Putamen (tissue), 1 donor: ENCODE results near the gene RET.
"Not testable (repeated sequence)": the region's sequence is repeated elsewhere in the genome, so short reads cannot be mapped to it uniquely, and the experiment has no call there.

ENCODE experiments used
- DNase-seq: peaks from one replicate; pipeline ENCODE4 v3.0.0-alpha.2; 2016; ENCODE audit warnings: low spot score

Gene RET

DNA sequence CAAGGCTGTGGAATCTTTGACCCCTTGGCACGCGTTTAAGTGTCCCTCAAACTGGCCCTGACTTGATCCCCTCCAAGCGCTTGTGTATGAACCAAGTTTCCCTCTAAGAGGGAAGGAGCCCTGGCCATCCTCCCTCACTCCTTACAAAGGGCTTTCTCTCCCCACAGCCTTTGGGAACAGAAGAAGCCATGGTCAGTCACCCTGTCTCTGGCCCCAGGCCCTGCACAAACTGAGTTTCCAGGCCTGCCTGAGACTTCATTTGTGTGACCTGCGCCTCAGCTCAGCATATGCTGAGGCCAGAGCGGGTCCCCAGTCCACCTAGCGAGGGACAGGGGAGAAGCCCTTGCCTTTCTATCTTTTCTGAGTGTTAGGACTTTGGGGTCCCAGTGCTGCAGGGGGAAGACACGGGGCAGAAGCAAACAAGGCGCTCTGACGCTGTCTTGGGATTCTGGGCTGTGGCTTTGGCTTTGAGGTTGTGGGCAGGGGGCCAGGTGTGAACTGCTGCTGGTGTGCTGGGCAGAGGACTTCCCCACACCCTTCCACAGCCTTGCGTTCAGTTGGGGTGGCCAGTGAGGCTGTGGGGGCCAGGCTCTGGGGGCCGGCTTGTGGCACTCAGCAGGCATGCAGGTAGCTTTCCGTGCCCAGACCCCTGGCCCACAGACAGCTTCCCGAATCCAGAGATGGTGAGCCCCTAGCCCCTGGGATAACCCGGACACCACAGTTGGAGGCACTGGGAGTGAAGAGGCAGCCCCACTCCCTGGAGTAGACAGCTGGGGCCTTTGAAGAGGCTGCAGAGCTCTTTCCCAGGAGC, 1.5 kb downstream of the RET start:
- no peak for DNase-seq

DNA sequence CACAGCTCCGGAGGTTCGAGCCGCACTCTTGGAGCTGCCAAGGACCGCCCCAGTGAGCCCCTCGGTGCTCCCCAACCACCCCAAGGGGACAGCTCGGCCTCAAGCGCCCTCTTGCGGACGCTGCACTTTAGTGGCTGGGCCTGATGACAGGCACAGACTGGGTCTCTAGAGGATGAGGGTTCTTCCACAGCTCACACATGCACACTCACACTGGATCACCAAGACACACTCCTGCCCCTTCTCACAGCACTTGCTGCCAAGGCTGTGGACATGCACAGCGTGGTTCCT, 2.1 kb downstream of the RET start:
- no peak for DNase-seq

DNA sequence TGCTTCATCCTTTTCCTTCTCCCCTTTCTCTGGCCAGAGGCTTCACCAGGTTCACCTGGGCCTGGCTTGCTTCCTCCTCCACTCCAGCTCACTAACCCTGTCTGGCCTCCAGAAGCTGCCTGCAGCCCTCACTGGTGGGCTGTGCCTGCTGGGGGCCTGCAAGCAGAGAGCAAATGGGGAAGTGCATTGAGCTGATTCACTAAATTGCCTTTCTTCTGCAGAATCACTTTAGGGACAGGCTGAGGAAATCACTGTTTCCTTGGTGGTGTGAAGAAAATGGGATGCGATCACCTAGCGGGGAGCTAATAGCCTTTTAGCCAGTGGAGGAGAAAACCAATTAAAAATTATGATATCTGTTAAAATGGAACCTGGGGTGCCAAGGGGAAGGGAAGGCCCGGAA, 3.0 kb downstream of the RET start:
- no peak for DNase-seq

DNA sequence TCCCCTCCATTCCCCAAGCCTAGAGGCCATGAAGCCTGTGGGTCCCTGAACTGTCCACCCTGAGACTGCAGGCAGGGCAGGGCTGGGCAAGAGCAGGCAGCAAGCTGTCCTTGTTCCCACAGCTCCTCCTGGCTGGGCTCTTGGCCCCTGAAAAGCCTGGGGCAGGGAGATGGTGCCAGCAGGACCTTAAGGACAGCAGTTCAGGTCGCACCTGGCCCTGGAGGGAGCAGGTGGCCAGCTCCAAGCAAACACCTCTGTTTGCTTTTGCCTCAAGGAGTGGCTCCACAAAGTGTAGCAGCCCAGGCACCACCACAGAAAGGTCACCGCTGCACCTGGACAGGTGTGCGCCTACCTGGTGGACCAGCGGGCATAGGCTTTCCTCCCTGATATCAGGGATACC, 5.2 kb downstream of the RET start:
- no peak for DNase-seq

DNA sequence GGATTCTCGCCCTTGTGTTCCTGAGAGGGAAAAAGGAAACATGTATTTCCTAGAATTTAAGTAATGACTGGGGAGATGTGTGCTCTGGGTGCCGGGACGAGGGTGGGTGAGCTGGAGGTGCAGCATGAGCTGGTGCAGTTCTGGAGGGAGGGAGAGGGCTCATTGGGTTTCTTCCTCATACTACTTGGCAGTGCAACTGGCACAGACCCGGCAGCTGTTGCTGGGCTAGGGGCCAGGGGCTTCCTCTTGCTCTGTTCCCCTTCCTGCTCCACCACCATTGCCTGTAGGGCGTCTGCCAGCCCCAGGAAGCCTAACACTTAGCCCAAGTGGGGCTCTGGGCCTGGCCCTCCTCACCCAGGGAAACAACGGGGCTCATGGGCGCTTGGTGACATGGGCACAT, 5.9 kb downstream of the RET start:
- DNase-seq = no peak

DNA sequence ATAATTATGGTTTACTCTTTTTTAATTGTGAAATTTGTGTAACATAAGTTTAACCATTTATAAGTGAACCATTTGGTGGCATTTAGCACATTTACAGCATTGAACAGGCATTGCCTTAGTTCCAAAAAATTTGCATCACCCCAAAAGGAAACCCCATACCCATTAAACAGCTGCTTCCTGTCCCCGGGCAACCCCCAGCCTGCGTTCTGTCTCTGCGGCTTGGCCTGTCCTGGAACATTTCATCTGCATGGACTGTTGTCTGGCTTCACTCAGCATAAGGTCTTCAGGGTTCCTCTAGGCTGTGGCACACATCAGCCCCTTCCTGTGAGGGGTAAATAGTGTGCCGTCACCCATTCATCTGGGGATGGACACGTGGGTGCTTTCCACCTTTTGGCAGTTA, 6.9 kb downstream of the RET start:
- no peak for DNase-seq

DNA sequence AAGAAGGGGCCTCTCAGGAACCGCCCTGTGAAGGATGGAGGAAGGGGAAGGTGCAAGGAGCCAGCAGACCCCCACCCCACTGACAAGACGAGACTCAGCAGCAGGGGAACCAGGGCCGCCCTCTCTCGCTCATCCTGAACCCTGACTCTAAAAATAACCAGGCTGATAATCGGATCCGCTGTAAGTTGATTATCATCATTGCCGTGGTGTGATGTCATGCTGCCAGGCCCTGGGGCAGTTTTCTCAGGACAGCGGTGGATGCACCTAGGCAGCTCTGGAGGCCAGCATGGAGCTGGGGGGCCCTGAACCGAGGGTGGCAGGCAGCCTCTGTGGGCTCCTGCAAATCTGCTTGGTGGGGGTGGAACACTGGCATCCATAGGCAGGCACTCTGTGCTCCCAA, 7.9 kb downstream of the RET start:
- DNase-seq = no peak

DNA sequence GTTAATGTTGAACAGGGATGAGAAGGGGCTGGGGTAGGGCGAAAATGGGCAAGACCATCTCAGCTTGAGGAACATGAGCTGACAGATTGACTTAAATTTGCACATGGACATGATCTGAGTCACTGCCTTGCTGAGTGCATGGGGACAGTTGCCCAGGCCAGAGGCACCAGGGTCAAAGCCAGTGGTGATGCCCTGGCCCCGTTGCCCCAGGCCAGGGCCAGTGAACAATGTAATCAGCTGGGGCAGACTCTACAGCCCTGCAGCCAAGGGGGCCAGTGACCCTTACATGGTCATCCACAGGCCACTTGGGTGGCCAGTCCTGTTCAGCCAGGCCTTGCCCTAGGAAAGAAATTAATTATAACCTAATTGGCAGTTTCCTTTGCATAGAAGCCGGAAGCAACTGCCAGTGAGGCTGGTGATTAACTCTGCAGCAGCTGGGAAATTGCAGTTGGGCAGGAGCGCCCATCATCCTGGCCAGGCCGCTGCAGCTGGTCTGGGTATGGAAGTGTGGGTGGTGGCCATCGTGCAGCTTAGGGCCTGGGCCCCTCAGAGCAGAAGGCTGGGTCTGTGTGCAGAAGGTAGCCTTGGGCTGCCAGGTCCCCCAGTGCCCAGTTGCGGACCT, 9.6 kb downstream of the RET start:
- no peak for DNase-seq

DNA sequence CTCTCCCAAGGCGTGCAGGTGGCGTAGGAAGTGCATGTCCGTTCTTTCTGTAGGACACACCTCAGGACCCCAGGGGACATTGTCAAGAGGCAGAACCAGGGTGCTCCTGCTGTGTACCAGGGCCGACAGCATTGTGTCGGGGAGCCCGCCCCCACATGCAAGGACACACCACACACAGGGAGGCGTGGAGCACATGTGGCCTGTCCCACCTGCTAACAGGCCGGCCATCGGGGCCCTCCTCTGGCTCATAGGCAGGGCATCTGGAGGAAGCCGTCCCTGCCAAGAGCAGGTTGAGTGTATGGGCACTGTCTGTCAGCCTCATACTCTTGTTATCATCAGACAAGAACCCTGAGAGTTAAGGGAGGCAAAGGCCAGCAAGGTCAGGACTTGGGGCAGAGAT, 12.7 kb downstream of the RET start:
- no peak for DNase-seq

DNA sequence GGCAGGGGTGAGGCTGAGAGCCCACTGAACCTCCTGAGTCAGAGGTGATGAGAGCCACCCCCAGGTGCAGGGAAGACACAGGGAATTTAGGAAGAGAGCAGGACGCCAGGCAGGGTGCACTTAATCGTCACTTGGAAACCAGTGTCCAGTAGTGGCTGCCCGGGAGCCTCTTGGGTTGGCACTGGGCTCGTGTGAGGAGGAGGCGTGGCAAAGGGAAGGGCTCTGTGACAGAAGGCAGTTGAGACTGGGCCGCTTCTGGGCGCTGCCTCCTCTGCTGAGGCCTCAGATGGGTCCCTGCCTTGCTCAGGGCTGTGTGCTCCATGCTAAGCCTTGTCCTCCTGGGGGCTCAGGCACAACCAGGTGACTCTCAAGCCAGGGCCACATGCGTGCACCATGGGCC, 13.3 kb downstream of the RET start:
- DNase-seq = no peak

DNA sequence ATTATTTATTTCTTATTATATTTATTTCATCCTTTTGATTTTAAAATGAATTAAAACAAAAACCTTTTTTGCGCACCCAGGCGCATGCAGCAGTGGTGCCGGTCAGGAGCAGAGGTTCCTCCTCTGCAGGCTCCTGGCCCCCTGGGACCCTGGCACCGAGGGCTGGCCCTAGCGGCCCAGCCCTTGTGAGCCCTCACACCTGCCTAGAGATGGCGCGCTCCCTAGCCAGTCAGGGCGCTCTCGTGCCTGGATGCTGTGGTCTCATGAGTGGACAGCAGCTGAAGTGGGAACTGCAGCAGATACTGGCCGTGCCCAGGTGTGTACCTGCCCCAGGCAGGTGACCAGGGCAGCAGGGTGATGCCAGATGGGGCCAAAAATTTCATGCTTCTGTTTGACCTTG, 13.8 kb downstream of the RET start:
- DNase-seq = no peak

DNA sequence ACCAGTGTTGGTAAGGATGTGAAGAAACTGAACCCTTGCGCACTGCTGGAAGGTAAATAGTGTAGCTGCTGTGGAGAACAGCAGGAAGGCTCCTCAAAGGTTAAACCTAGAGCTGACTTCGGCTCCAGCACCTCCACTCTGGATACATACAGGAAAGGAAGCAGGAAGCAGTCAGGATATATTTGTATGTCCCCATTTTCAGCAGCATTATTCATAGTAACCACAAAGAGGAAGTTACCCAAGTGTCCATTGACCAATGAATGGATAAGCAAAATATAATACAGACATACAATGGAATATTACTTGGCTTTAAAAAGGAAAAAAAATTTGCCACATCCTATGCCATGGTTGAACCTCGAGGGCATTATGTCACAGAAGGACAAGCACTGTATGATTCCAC, 15.0 kb downstream of the RET start:
- no peak for DNase-seq

DNA sequence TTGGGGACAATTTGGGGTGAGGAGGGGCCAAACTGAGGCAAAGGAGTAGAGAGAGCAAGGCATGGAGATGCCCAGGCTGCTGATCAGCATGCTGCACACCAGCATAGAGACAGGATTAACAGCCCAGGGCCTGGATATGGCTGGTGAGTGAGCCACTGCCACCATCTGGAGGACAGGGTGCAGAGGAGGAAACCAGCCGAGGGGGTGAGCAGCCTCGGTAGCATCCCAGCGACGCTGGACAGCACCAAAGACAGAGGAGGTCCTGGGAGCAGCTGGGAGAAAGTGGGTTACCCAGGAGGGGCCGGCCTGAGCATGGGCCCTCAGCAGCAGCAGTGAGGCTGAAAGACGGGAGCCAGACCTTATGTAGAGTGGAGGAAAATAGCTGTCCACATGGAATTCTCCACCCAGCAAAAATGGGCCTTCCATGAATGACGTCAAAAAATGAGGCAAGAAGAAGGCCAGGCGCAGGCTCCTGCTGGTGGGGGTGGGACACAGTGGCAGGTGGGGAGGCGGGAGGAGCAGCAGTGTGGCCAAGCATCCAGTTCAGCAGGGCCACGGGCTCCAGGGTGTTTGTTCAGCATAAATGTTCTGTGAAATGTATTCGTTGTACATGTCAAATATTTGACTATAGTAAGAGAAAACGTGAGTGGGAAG, 16.7 kb downstream of the RET start:
- no peak for DNase-seq

DNA sequence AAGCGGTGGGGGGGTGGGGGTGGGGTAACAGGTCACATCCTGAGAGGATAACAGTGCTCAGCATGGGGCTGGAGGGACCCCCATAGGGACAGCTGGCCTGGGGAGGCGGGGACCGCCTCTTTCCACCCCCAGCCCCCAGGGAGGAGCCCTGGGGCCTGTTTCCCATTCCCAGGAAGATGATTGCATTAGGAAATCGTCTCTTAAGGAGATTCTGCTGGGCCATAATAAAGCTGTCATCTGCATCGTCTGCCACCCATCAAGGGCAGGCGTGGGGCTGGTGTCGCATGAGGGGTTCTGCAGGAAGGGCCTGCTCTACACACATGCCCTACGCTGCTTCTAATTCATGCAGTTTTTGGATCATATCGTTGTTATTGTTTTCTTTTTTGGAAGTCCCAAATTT, 17.2 kb downstream of the RET start:
- DNase-seq = no peak

DNA sequence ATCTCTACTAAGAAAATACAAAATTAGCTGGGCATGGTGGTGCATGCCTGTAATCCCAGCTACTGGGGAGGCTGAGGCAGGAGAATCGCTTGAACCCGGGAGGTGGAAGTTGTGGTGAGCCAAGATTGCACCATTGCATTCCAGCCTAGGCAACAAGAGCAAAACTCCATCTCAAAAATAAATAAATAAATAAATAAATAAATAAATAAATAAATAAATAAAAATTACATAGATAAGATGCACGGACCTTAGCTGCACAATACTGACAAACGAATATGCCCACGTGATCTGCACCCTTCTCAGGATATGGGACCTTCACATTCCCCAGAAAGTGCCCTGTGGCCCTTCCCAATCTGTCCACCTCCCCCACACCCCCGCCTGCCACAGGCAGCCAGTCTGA, 22.5 kb downstream of the RET start:
- not testable (repeated sequence) for DNase-seq

DNA sequence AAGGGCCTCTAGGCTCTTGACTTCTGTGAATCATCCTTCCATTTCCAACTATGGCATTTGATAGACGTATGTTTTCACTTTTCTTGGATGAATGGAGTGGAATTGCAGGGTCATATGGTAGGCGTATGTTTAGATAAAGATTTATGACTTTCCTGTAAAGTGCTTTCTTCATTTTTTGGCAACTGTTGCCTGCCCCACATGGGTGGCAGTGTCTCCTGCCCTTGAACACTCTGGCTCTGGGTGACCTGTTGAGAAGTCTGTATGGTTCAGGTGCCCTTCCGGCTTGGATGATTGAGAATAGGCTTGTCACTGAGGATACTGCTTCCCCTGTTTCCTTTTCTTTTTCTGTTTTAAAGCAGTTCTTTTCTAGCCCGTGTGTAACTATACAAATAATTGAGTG, 23.1 kb downstream of the RET start:
- DNase-seq = no peak

DNA sequence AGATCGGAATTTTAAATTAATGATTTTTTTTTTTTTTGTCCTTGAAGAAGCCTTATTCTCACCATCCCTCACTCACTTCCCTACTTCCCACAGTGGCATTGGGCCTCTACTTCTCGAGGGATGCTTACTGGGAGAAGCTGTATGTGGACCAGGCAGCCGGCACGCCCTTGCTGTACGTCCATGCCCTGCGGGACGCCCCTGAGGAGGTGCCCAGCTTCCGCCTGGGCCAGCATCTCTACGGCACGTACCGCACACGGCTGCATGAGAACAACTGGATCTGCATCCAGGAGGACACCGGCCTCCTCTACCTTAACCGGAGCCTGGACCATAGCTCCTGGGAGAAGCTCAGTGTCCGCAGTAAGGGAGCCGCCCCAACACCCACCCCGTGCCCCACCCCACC, 23.5 kb downstream of the RET start:
- no peak for DNase-seq

DNA sequence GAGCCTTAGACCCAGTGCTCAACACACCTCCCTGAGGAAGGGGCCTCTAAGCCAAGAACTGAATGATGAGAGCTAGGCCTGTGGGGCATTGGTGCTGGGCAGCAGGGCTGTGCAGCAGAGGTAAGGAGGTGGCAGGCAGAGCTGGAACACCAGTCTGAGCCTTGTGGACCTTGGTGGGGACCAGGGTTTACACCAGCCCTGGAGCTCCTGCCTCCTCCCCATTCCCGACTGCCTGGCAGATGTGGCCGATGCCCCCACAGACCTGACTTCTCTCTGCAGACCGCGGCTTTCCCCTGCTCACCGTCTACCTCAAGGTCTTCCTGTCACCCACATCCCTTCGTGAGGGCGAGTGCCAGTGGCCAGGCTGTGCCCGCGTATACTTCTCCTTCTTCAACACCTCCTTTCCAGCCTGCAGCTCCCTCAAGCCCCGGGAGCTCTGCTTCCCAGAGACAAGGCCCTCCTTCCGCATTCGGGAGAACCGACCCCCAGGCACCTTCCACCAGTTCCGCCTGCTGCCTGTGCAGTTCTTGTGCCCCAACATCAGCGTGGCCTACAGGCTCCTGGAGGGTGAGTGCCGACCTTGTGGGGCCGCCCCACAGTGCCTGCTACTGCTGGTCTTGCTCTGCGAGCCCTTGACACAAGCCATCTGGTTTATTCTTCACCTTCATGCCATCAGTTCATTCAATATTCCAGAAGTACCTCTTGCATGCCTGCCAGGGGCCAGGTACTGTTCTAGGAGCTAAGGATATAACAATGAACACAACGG, 25.4 kb downstream of the RET start:
- no peak for DNase-seq

DNA sequence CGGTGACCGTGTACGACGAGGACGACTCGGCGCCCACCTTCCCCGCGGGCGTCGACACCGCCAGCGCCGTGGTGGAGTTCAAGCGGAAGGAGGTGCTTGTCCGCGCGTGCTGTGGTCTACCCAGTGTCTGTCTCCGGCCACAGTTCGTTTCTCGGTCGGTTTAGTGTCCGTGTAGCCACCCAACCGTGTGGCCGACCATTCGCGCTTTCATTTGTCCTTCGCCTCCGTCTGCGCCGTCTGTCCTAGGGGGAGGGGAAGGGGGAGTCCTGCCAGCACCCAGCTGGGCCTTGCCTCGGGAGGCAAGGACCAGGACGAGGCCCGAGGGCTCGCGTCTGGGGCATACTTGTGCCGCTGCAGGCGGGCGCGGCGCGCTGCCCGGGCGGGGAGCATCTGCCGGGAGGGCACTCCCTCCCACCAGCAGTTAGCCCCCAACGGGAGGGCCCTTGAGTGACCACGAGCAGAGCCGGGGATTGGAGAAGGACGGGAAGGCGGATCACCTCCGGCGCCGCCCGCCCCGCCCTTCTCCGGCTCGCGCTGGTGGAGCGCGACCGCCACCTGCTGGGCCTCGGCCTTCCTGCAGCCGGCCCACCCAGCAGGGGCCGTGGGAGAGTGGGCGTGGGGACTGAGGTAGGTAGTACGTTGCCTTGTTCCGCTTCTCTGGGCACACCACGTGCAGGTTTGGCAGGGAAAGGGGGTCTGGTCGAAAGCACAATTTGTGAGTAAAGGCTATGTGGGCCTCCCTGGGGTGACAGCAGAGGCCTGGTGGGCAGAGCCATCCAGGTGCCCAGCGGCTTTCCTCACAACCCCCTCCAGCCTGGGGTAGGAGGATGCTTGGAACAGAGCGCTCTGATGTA, 28.5 kb downstream of the RET start:
- peak; percentile 44 for DNase-seq

DNA sequence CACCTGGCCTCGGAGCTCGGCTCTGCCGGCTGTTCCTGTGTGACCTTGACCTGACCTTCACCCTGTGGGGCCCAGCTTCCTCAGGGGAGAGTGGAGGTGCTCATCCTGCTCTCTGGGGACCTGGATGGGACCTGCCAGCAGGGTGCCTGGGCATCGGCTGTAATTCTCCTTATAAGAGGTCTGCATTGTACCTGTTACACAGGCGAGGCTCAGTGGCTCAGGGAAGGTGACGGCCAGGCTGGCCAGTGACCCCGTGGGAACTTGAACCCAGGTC, 29.0 kb downstream of the RET start:
- no peak for DNase-seq

DNA sequence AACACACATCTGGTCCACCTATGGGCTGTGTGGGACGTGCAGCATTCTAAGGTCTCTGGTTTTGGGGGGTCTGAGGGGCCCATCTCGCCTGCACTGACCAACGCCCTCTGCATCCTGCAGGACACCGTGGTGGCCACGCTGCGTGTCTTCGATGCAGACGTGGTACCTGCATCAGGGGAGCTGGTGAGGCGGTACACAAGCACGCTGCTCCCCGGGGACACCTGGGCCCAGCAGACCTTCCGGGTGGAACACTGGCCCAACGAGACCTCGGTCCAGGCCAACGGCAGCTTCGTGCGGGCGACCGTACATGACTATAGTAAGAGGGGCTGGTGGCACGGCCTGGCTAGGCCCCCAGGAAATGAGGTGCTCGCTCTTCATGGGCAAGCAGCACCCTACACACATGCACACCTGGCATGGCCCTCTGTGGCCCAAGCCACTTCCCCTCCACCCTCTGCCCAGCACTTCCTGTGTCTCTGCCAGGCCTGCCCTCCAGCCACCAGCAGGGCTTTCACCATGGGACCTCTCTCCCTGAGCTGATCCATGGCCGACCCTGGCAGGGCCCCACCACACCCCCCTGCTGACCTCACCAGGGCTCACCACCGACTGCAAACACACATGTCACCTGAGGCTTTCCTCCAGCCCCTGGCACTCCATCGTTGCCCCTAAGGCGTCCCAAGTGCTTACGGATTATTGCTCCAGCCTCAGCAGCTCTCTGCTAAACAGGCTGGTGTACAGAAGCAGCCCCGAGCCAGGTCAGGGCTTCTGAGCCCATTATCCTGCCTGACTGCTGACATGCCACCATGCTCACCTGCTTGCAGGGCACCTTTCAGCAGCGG, 29.6 kb downstream of the RET start:
- no peak for DNase-seq
